T47D (cell line): ENCODE results near the gene ABCB11.
"Not testable (repeated sequence)": the region's sequence is repeated elsewhere in the genome, so short reads cannot be mapped to it uniquely, and the experiment has no call there.

Experiments
- DNase-seq, 2 experiments: peaks; one replicate each; pipeline versions ENCODE4 v3.0.0 to v3.0.0-alpha.2; 2011 to 2012; ENCODE audit warnings: low read depth in 1 of 2, low spot score in 1 of 2
- JUND ChIP-seq: IDR thresholded peaks from 2 replicates; pipeline ENCODE4 v1.6.1; 2012; ENCODE audit warnings: low read depth
- in situ Hi-C: cut with HindIII; loops from 2 replicates; pipeline ENCODE4 v1.10.0; 2016; ENCODE audit warnings: low sequenced_read_pairs, low pct_unique_long_range_greater_than_20kb

Gene ABCB11

GRCh38 chr2:169031202-169031601, at the start of gene ABCB11:
TSS of gene ABCB11 (minus strand) at chr2:169031324. CDS start at chr2:169018125, 13,199 bp downstream.
- in situ Hi-C loops: no loop called here
- no peak for DNase-seq
- no peak for TF ChIP-seq JUND

- in situ Hi-C loops: no loop called here
Observed at GRCh38 chr2:169080250-169081069, 49.3 kb upstream of the ABCB11 start.

GRCh38 chr2:169077674-169078240, 46.6 kb upstream of the ABCB11 start:
- no peak for DNase-seq
- TF ChIP-seq JUND: no peak
- in situ Hi-C loops: no loop called here

More at GRCh38 chr2:169080250-169081069, 49.3 kb upstream of the ABCB11 start:
- no peak for DNase-seq
- TF ChIP-seq JUND: no peak

GRCh38 chr2:169073963-169074751, 43.0 kb upstream of the ABCB11 start:
- in situ Hi-C loops: no loop called here
- TF ChIP-seq JUND: no peak
- no peak for DNase-seq

- TF ChIP-seq JUND: no peak
- in situ Hi-C loops: no loop called here
- no peak for DNase-seq
Observed at GRCh38 chr2:169073211-169073962, 42.3 kb upstream of the ABCB11 start.

GRCh38 chr2:169072163-169072925, 41.2 kb upstream of the ABCB11 start:
- in situ Hi-C loops: no loop called here
- TF ChIP-seq JUND: no peak
- DNase-seq: no peak

- no peak for TF ChIP-seq JUND
- in situ Hi-C loops: no loop called here
- DNase-seq: no peak
Observed at GRCh38 chr2:169071455-169071854, 40.3 kb upstream of the ABCB11 start.

GRCh38 chr2:169069833-169070232, 38.7 kb upstream of the ABCB11 start:
- in situ Hi-C loops: no loop called here
- no peak for DNase-seq
- no peak for TF ChIP-seq JUND

- in situ Hi-C loops: no loop called here
- no peak for TF ChIP-seq JUND
- no peak for DNase-seq
Observed at GRCh38 chr2:169069341-169069740, 38.2 kb upstream of the ABCB11 start, which contains the start of gene DHRS9. TSS of gene DHRS9 (plus strand) at chr2:169069563. CDS start at chr2:169081582, 12,019 bp downstream.

- no peak for DNase-seq
- TF ChIP-seq JUND: no peak
- in situ Hi-C loops: no loop called here
Observed at GRCh38 chr2:169066897-169067296, 35.8 kb upstream of the ABCB11 start.

GRCh38 chr2:169065864-169066517, 34.9 kb upstream of the ABCB11 start:
- in situ Hi-C loops: no loop called here
- TF ChIP-seq JUND: no peak
- DNase-seq: no peak

GRCh38 chr2:169065422-169065821, 34.3 kb upstream of the ABCB11 start:
- no peak for DNase-seq
- TF ChIP-seq JUND: no peak
- in situ Hi-C loops: no loop called here

- DNase-seq, in situ Hi-C loops: not testable (repeated sequence)
Observed at GRCh38 chr2:169064199-169064598, 33.1 kb upstream of the ABCB11 start.

- DNase-seq, in situ Hi-C loops: not testable (repeated sequence)
Observed at GRCh38 chr2:169054575-169054974, 23.5 kb upstream of the ABCB11 start.
